Keratinocyte (primary cell): ENCODE measurements around the gene RGS10.

Source experiments
- EZH2 ChIP-seq: IDR thresholded peaks from one replicate; pipeline ENCODE4 v1.6.1; 2012; ENCODE audit warnings: inconsistent platforms, mild to moderate bottlenecking, low read length, moderate library complexity
- TF ChIP-seq, protein P1 (sequence below), 3 experiments: IDR thresholded peaks in 1 of 3; conservative IDR thresholded peaks in 1 of 3; optimal IDR thresholded peaks in 1 of 3; 2 replicates in 2 of 3; 3 replicates in 1 of 3; pipeline versions ENCODE3 to v1.5.1; 2011; ENCODE audit warnings: low read length in 3 of 3, mild to moderate bottlenecking in 3 of 3, moderate library complexity in 2 of 3, control low read depth in 1 of 3, inconsistent platforms in 1 of 3; ENCODE audit not compliant: insufficient read depth in 2 of 3; ENCODE audit errors: extremely low read depth in 1 of 3

DNA sequence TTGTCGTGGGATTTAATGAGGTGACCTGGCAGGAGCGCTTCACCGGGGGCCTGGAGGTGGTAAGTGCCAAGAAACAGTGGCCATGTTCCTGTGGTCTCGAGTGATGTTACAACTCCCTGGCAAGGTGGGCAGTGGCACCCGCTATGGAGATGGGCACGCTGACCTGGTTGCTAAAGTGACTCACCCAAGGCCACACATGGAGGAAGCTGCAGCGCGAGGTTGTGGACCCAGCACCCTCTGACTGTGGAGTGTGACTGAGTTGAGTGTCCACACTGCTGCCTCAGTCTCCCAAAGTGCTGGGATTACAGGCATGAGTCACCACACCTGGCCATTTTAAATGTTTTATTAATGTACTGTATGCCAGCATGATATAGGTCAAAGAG lies 73.2 kb downstream of the RGS10 start:
- TF ChIP-seq, protein P1, sequence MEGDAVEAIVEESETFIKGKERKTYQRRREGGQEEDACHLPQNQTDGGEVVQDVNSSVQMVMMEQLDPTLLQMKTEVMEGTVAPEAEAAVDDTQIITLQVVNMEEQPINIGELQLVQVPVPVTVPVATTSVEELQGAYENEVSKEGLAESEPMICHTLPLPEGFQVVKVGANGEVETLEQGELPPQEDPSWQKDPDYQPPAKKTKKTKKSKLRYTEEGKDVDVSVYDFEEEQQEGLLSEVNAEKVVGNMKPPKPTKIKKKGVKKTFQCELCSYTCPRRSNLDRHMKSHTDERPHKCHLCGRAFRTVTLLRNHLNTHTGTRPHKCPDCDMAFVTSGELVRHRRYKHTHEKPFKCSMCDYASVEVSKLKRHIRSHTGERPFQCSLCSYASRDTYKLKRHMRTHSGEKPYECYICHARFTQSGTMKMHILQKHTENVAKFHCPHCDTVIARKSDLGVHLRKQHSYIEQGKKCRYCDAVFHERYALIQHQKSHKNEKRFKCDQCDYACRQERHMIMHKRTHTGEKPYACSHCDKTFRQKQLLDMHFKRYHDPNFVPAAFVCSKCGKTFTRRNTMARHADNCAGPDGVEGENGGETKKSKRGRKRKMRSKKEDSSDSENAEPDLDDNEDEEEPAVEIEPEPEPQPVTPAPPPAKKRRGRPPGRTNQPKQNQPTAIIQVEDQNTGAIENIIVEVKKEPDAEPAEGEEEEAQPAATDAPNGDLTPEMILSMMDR (optimal IDR thresholded peaks at IDR 0.05 in 1 of 3, IDR thresholded peaks at IDR 0.05 in 1 of 3, conservative IDR thresholded peaks at IDR 0.05 in 1 of 3; ENCODE audit: extremely low read depth in 1 of 3, insufficient read depth in 2 of 3, low read length in 3 of 3), result no peak
- no peak for TF ChIP-seq EZH2
